ENCODE results near the gene POU2F1.

Gene POU2F1

GRCh38 chr1:167325151-167325550, 104.5 kb downstream of the POU2F1 start:
- no peak for DNase-seq

GRCh38 chr1:167328306-167328815, 107.7 kb downstream of the POU2F1 start:
- no peak for DNase-seq

GRCh38 chr1:167328816-167329483, 108.3 kb downstream of the POU2F1 start:
- no peak for DNase-seq

GRCh38 chr1:167330601-167331293, 110.1 kb downstream of the POU2F1 start:
- DNase-seq: no peak

- DNase-seq: no peak
Measured at GRCh38 chr1:167331650-167332049, 111.0 kb downstream of the POU2F1 start.

GRCh38 chr1:167332503-167332902, 111.8 kb downstream of the POU2F1 start:
- no peak for DNase-seq

- no peak for DNase-seq
Measured at GRCh38 chr1:167333124-167333523, 112.4 kb downstream of the POU2F1 start.

GRCh38 chr1:167333703-167334102, 113.0 kb downstream of the POU2F1 start:
- no peak for DNase-seq

GRCh38 chr1:167339405-167339804, 118.7 kb downstream of the POU2F1 start:
- DNase-seq: no peak

GRCh38 chr1:167342846-167343245, 122.2 kb downstream of the POU2F1 start:
- peak; percentile 13 for DNase-seq

GRCh38 chr1:167344112-167344511, 123.4 kb downstream of the POU2F1 start:
- DNase-seq: no peak

GRCh38 chr1:167344615-167345385, 124.1 kb downstream of the POU2F1 start:
- DNase-seq: no peak

- no peak for DNase-seq
Measured at GRCh38 chr1:167345386-167345733, 124.7 kb downstream of the POU2F1 start.

- no peak for DNase-seq
Measured at GRCh38 chr1:167357305-167357704, 136.6 kb downstream of the POU2F1 start.

GRCh38 chr1:167359295-167359694, 138.6 kb downstream of the POU2F1 start:
- DNase-seq: no peak

- no peak for DNase-seq
Measured at GRCh38 chr1:167360120-167360519, 139.4 kb downstream of the POU2F1 start.

GRCh38 chr1:167362638-167363037, 142.0 kb downstream of the POU2F1 start:
- DNase-seq: no peak

- no peak for DNase-seq
Measured at GRCh38 chr1:167364826-167365225, 144.1 kb downstream of the POU2F1 start.

- no peak for DNase-seq
Measured at GRCh38 chr1:167365360-167365759, 144.7 kb downstream of the POU2F1 start.

GRCh38 chr1:167367705-167368104, 147.0 kb downstream of the POU2F1 start:
- DNase-seq: no peak

GRCh38 chr1:167369175-167369574, 148.5 kb downstream of the POU2F1 start:
- DNase-seq: no peak

GRCh38 chr1:167369933-167370332, 149.2 kb downstream of the POU2F1 start:
- no peak for DNase-seq

GRCh38 chr1:167371030-167371429, 150.3 kb downstream of the POU2F1 start:
- DNase-seq: no peak

GRCh38 chr1:167373398-167373797, 152.7 kb downstream of the POU2F1 start:
- DNase-seq: no peak

All from CD4-positive, alpha-beta T cell treated with Interleukin-4 for 4 hours (primary cell).